ENCODE data around the gene RNU11.

DNA sequence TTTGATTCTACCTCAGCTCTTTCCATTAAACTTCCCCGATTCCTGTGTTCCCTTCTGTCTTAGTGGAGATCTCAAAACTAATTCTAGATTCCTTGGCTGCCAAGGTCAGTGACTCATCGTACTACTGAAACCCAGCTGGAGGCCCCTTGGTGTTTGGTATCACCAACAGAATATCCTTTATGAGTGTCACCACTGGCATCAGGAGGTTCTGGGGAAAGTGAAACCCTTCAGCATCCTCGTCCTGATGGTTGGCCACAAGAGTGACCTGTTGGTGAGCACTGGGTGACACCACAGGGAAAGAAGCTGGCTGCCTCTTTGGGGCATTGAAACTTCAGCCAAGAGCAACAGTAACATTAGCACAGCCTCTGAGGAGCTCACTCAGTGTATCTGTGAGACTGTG lies 46.7 kb upstream of the RNU11 start:
- TF ChIP-seq, protein P1, sequence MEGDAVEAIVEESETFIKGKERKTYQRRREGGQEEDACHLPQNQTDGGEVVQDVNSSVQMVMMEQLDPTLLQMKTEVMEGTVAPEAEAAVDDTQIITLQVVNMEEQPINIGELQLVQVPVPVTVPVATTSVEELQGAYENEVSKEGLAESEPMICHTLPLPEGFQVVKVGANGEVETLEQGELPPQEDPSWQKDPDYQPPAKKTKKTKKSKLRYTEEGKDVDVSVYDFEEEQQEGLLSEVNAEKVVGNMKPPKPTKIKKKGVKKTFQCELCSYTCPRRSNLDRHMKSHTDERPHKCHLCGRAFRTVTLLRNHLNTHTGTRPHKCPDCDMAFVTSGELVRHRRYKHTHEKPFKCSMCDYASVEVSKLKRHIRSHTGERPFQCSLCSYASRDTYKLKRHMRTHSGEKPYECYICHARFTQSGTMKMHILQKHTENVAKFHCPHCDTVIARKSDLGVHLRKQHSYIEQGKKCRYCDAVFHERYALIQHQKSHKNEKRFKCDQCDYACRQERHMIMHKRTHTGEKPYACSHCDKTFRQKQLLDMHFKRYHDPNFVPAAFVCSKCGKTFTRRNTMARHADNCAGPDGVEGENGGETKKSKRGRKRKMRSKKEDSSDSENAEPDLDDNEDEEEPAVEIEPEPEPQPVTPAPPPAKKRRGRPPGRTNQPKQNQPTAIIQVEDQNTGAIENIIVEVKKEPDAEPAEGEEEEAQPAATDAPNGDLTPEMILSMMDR (IDR thresholded peaks at IDR 0.05; ENCODE audit: insufficient read depth, low read length, poor library complexity, severe bottlenecking), result no peak
- no peak for TF ChIP-seq EZH2phosphoT487 (conservative IDR thresholded peaks at IDR 0.05; ENCODE audit: low read length)
